Natural killer cell (primary cell): ENCODE measurements around the gene CTBS. TPM values are rescaled to one million over a fixed set of nuclear protein-coding genes. Genes with fewer than 3 reads are reported as not detected.
"Not testable (repeated sequence)": the region's sequence is repeated elsewhere in the genome, so short reads cannot be mapped to it uniquely, and the experiment has no call there.

Experiments
- ATAC-seq, 3 donors: fragments of 150-1000 bp in 2 of 3; fragments of 200-7000 bp in 1 of 3; cut with Tn5 transposase; 1 replicate in 1 of 3; 2 replicates in 2 of 3; pipeline ENCODE4 v1.10.0; 2021; ENCODE audit warnings: mild to moderate bottlenecking in 2 of 3, moderate library complexity in 2 of 3
- DNase-seq, 2 donors: peaks; one replicate each; pipeline versions ENCODE4 v3.0.0 to v3.0.0-alpha.2; 2013 to 2021; ENCODE audit warnings: mixed read lengths in 1 of 2
- H3K27ac ChIP-seq: one replicate; pipeline ENCODE4 v1.5.1; 2013; ENCODE audit warnings: mild to moderate bottlenecking, low read length
- H3K27me3 ChIP-seq: one replicate; pipeline ENCODE4 v1.6.1; 2013; ENCODE audit warnings: low read length; ENCODE audit not compliant: control insufficient read depth, insufficient read depth
- H3K36me3 ChIP-seq: one replicate; pipeline ENCODE4 v1.6.1; 2013; ENCODE audit warnings: low read length; ENCODE audit not compliant: control insufficient read depth, insufficient read depth
- H3K4me1 ChIP-seq: one replicate; pipeline ENCODE4 v1.6.1; 2013; ENCODE audit warnings: low read length; ENCODE audit not compliant: control insufficient read depth, insufficient read depth
- H3K4me3 ChIP-seq: one replicate; pipeline ENCODE4 v1.5.1; 2013; ENCODE audit warnings: low read length
- H3K9me3 ChIP-seq: one replicate; pipeline ENCODE4 v1.6.1; 2013; ENCODE audit warnings: low read length; ENCODE audit not compliant: control insufficient read depth, insufficient read depth
- H3K27ac Mint-ChIP-seq, 2 donors: one replicate each; pipeline ENCODE4 v1.8.0; 2022; ENCODE audit warnings: mild to moderate bottlenecking in 2 of 2, mixed read lengths in 2 of 2, moderate library complexity in 1 of 2
- H3K27me3 Mint-ChIP-seq, 2 donors: one replicate each; pipeline ENCODE4 v1.8.0; 2022; ENCODE audit warnings: low read depth in 2 of 2, mixed read lengths in 2 of 2
- H3K36me3 Mint-ChIP-seq: one replicate; pipeline ENCODE4 v1.8.0; 2022; ENCODE audit warnings: mixed read lengths
- H3K4me1 Mint-ChIP-seq, 2 donors: one replicate each; pipeline ENCODE4 v1.8.0; 2022; ENCODE audit warnings: mixed read lengths in 2 of 2
- H3K4me3 Mint-ChIP-seq: one replicate; pipeline ENCODE4 v1.8.0; 2022; ENCODE audit warnings: mild to moderate bottlenecking, moderate library complexity, mixed read lengths
- H3K9me3 Mint-ChIP-seq, 2 donors: one replicate each; pipeline ENCODE4 v1.8.0; 2022; ENCODE audit warnings: mixed read lengths in 2 of 2
- WGBS: methylation state at CpG from one replicate; pipeline ENCODE4 v1.1.7; 2013; ENCODE audit warnings: missing lambda C conversion rate; ENCODE audit not compliant: insufficient coverage; 5-methylcytosine and 5-hydroxymethylcytosine counted together
- intact Hi-C: fragments of 100-400 bp; cut with micrococcal nuclease; formaldehyde crosslinking; loops from one replicate; pipeline ENCODE4 v1.14.2; 2022
- total RNA-seq, 4 donors: library from RNA; stranded (reverse); fragments of 120-200 nt in 1 of 4; gene quantifications; one replicate each; pipeline versions ENCODE4 v1.2.3 to v1.2.4, GENCODE V29; 2013 to 2022
- TF ChIP-seq, protein P1 (sequence below): fragments of 200-600 bp; IDR thresholded peaks from one replicate; pipeline ENCODE4 v1.8.0; 2022; ENCODE audit warnings: antibody characterized with exemption

The CTBS gene
- total RNA-seq, 3 donors from 2014 or later (not counting 1 experiment from before 2014, with no cell fraction given): 14.4 to 19.9 (median 17.1) TPM

DNA sequence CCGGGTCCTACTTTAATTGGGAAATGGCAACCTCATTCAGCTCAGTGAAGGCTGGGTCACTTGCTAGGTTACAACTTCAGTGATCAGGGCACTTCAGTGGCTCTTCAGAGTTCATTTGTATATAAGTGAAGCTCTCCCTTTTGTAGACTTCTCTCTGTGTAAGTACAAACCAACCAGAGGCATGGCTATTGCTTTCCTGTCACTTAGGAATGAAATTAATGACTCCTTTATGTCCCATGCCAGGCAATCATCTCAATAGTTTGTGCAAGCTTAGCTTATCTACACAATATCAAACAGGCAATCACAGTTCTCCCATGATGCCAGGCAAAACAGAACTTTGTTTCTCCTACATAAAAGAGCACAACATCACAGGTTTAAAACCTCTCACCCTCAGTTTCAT lies 22.8 kb upstream of the CTBS start:
- no peak for ATAC-seq
- no peaks in the 10 kb centered on the region for H3K36me3 Mint-ChIP-seq
- Histone ChIP-seq H3K4me1 (no peaks in the 10 kb centered on the region), H3K27me3 (no peaks in the 10 kb centered on the region), H3K27ac (no peak overlapping the region), H3K9me3 (no peaks in the 10 kb centered on the region), H3K4me3 (no peak overlapping the region), H3K36me3 (no peaks in the 10 kb centered on the region)
- H3K27ac Mint-ChIP-seq: no peak overlapping the region
- TF ChIP-seq, protein P1, sequence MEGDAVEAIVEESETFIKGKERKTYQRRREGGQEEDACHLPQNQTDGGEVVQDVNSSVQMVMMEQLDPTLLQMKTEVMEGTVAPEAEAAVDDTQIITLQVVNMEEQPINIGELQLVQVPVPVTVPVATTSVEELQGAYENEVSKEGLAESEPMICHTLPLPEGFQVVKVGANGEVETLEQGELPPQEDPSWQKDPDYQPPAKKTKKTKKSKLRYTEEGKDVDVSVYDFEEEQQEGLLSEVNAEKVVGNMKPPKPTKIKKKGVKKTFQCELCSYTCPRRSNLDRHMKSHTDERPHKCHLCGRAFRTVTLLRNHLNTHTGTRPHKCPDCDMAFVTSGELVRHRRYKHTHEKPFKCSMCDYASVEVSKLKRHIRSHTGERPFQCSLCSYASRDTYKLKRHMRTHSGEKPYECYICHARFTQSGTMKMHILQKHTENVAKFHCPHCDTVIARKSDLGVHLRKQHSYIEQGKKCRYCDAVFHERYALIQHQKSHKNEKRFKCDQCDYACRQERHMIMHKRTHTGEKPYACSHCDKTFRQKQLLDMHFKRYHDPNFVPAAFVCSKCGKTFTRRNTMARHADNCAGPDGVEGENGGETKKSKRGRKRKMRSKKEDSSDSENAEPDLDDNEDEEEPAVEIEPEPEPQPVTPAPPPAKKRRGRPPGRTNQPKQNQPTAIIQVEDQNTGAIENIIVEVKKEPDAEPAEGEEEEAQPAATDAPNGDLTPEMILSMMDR: no peak
- peaks cover 13 to 41% of the 10 kb centered on the region in 2 donors for H3K27me3 Mint-ChIP-seq
- H3K9me3 Mint-ChIP-seq: no peaks in the 10 kb centered on the region
- H3K4me3 Mint-ChIP-seq: no peak overlapping the region
- intact Hi-C loops: no loop called here
- WGBS: 95% methylated on average over 1 of the region's 1 CpG
- H3K4me1 Mint-ChIP-seq: no peaks in the 10 kb centered on the region
- DNase-seq: no peak

DNA sequence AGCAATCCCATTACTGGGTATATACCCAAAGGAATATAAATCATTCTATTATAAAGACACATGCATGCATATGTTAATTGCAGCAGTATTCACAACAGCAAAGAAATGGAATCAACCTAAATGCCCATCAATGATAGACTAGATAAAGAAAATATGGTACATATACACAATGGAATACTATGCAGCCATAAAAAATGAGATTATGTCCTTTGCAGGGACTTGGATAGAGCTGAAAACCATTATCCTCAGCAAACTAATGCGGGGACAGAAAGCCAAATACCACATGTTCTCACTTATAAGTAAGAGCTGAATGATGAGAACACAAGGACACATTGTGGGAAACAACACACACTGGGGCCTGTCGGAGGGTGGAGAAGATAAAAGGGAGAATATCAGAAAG lies 20.7 kb upstream of the CTBS start:
- H3K36me3 ChIP-seq, H3K4me3 Mint-ChIP-seq, H3K27me3 ChIP-seq, ATAC-seq, H3K4me1 Mint-ChIP-seq, H3K36me3 Mint-ChIP-seq, H3K9me3 ChIP-seq, H3K27ac ChIP-seq, intact Hi-C loops, H3K4me3 ChIP-seq, H3K4me1 ChIP-seq, H3K9me3 Mint-ChIP-seq, H3K27ac Mint-ChIP-seq, DNase-seq: not testable (repeated sequence)
- peaks cover 32 to 60% of the 10 kb centered on the region in 2 donors for H3K27me3 Mint-ChIP-seq
- 87% methylated on average over 1 of the region's 2 CpGs for WGBS

DNA sequence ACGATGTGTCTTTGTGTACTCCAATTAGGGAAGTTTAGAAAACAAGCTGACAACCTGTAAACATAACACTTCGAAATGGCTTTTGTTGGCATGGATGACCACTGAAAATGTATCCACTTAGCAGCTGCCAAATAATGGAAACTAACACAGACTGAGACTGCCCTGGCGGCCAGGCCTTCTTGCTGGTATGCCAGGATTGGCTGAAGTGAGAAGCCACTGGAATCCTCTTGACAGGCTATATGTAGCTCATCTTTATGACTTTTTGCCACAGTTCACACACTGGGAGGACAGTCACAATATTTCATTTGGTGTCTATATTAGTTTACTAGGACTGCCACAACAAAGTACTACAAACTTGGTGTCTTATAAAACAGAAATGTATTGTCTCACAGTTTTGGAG lies 12.9 kb upstream of the CTBS start:
- H3K27me3 ChIP-seq: peaks cover 5% of the 10 kb centered on the region
- H3K4me3 ChIP-seq: no peak overlapping the region
- no peaks in the 10 kb centered on the region for H3K9me3 ChIP-seq
- WGBS: 90% methylated on average over 3 of the region's 3 CpGs
- intact Hi-C loops: no loop called here
- no peaks in the 10 kb centered on the region for H3K4me1 ChIP-seq
- no peak for DNase-seq
- H3K4me3 Mint-ChIP-seq: no peak overlapping the region
- H3K36me3 Mint-ChIP-seq: no peaks in the 10 kb centered on the region
- H3K36me3 ChIP-seq: no peaks in the 10 kb centered on the region
- H3K27me3 Mint-ChIP-seq: peaks cover 27 to 34% of the 10 kb centered on the region in 2 donors
- no peaks in the 10 kb centered on the region for H3K4me1 Mint-ChIP-seq
- no peak for ATAC-seq
- H3K9me3 Mint-ChIP-seq: no peaks in the 10 kb centered on the region
- no peak overlapping the region for H3K27ac ChIP-seq
- H3K27ac Mint-ChIP-seq: no peak overlapping the region
- TF ChIP-seq, protein P1: no peak

DNA sequence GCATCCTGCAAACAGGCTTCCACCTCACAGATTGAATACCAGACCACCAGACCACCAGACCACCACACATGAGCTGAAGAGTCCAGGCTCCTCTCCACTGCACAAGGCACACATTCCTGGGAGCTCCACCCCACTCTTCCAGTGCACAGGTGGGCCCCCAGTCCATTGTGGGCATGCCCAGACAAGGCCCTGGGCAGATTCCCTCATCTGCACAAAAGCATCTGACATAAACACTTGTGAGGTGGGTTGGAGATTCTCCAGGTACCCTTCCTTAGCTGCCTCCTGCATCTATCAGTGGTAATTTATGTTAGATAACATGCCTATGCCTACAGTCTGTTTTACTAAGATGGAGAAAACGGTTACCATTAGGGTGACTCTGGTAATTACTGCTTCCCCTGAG lies 11.6 kb upstream of the CTBS start:
- Mint-ChIP-seq H3K36me3 (no peaks in the 10 kb centered on the region), H3K27me3 (peaks cover 15 to 25% of the 10 kb centered on the region in 2 donors), H3K4me1 (no peaks in the 10 kb centered on the region), H3K9me3 (no peaks in the 10 kb centered on the region), H3K4me3 (no peak overlapping the region), H3K27ac (no peak overlapping the region)
- Histone ChIP-seq H3K27me3 (peaks cover 5% of the 10 kb centered on the region), H3K9me3 (no peaks in the 10 kb centered on the region), H3K27ac (no peak overlapping the region), H3K4me3 (no peak overlapping the region), H3K36me3 (no peaks in the 10 kb centered on the region), H3K4me1 (no peaks in the 10 kb centered on the region)
- ATAC-seq (no peak), DNase-seq (no peak)
- intact Hi-C loops: no loop called here
- WGBS: 100% methylated on average over 1 of the region's 1 CpG
- TF ChIP-seq, protein P1: no peak
